Kidney epithelial cell (primary cell): ENCODE results near the gene KRT6A. TPM values are rescaled to one million over a fixed set of nuclear protein-coding genes. Genes with fewer than 3 reads are reported as not detected.

Experiments used
- DNase-seq: peaks from one replicate; pipeline ENCODE4 v3.0.0-alpha.2; 2010; ENCODE audit warnings: low read depth
- H3K27me3 ChIP-seq: 2 replicates; pipeline ENCODE4 v1.6.0; 2011; ENCODE audit warnings: low read length; ENCODE audit not compliant: control insufficient read depth, insufficient read depth
- H3K36me3 ChIP-seq: 2 replicates; pipeline ENCODE4 v1.5.1; 2011; ENCODE audit warnings: low read length; ENCODE audit not compliant: control insufficient read depth, insufficient read depth
- H3K4me3 ChIP-seq: 2 replicates; pipeline ENCODE4 v1.5.1; 2011; ENCODE audit warnings: low read depth, mild to moderate bottlenecking, control low read depth, low read length
- CTCF ChIP-seq: IDR thresholded peaks from 2 replicates; pipeline ENCODE4 v1.5.1; 2011; ENCODE audit warnings: mild to moderate bottlenecking, moderate library complexity, low read length, control low read depth, inconsistent platforms; ENCODE audit not compliant: insufficient read depth, poor library complexity, severe bottlenecking
- total RNA-seq: library from RNA; depleted of rRNA; stranded (reverse); fragments of >200 nt; gene quantifications from 2 replicates; pipeline ENCODE4 v1.2.3, GENCODE V29; 2015

KRT6A gene
- total RNA-seq, 1 donor from 2014 or later: 0.21 TPM

- Histone ChIP-seq H3K4me3 (no peak overlapping the region), H3K27me3 (no peaks in the 10 kb centered on the region), H3K36me3 (no peaks in the 10 kb centered on the region)
- DNase-seq: no peak
- no peak for TF ChIP-seq CTCF
These were observed 44.0 kb upstream of the KRT6A start for GRCh38 chr12:52537101-52537500.

- no peaks in the 10 kb centered on the region for H3K27me3 ChIP-seq
- TF ChIP-seq CTCF: no peak
- DNase-seq: no peak
- no peaks in the 10 kb centered on the region for H3K36me3 ChIP-seq
- H3K4me3 ChIP-seq: no peak overlapping the region
These were observed 42.5 kb upstream of the KRT6A start for GRCh38 chr12:52535574-52535973.

- Histone ChIP-seq H3K27me3 (no peaks in the 10 kb centered on the region), H3K4me3 (no peak overlapping the region), H3K36me3 (no peaks in the 10 kb centered on the region)
- no peak for DNase-seq
- TF ChIP-seq CTCF: no peak
These were observed 41.4 kb upstream of the KRT6A start for GRCh38 chr12:52534482-52534881.

GRCh38 chr12:52533686-52534470, 40.8 kb upstream of the KRT6A start:
- H3K27me3 ChIP-seq: no peaks in the 10 kb centered on the region
- DNase-seq: no peak
- no peak overlapping the region for H3K4me3 ChIP-seq
- no peak for TF ChIP-seq CTCF
- no peaks in the 10 kb centered on the region for H3K36me3 ChIP-seq

GRCh38 chr12:52532636-52533035, 39.6 kb upstream of the KRT6A start:
- Histone ChIP-seq H3K27me3 (no peaks in the 10 kb centered on the region), H3K4me3 (no peak overlapping the region), H3K36me3 (no peaks in the 10 kb centered on the region)
- no peak for DNase-seq
- no peak for TF ChIP-seq CTCF
